OCI-LY7 (cell line): ENCODE results near the gene SDCBP2.

ENCODE experiments used
- CTCF ChIP-seq: fragments of 200-600 bp; sonication (generic); conservative IDR thresholded peaks from 2 replicates; pipeline ENCODE4 v1.5.1; 2014; ENCODE audit warnings: mild to moderate bottlenecking, antibody characterized with exemption, low read length, moderate library complexity, mixed read lengths
- EZH2phosphoT487 ChIP-seq: fragments of 200-600 bp; sonication (generic); IDR thresholded peaks from 2 replicates; pipeline ENCODE4 v1.6.1; 2018; ENCODE audit warnings: low read depth, borderline replicate concordance, mild to moderate bottlenecking, mixed run types, antibody characterized with exemption, low read length, moderate library complexity, mixed read lengths

- TF ChIP-seq CTCF (no peak), EZH2phosphoT487 (no peak)
These were observed 48.5 kb upstream of the SDCBP2 start for GRCh38 chr20:1377341-1377871.
